Endothelial cell of umbilical vein (primary cell): ENCODE results near the gene TMC2. TPM values are rescaled to one million over a fixed set of nuclear protein-coding genes. Genes with fewer than 3 reads are reported as not detected.

ENCODE experiments used
- BruUV-seq: library from RNA; stranded (reverse); fragments of 400-500 nt; replicated peaks from 2 replicates; lab custom pipeline; 2021; lab: Mats Ljungman, UMichigan
- CTCF ChIA-PET: fragments of 300-600, 350-600 bp; sonication (Branson Sonifier 250); formaldehyde crosslinking; loops from one replicate; lab custom pipeline; 2021; ENCODE audit warnings: antibody characterized with exemption, inconsistent platforms; lab: Charles Lee
- POLR2A ChIA-PET: fragments of 300-600, 350-600 bp; sonication (Branson Sonifier 250); formaldehyde crosslinking; loops from one replicate; lab custom pipeline; 2021; ENCODE audit warnings: antibody characterized with exemption, inconsistent platforms; lab: Charles Lee
- DNase-seq: peaks from one replicate; pipeline ENCODE4 v3.0.0-alpha.2; 2011; ENCODE audit warnings: low read depth, low spot score
- FAIRE-seq: peaks from 2 replicates; lab custom pipeline; 2011; peaks lifted over from hg19 to GRCh38; lab: Jason Lieb, UNC
- H2AFZ ChIP-seq: 2 replicates; pipeline ENCODE4 v1.6.0; 2012; ENCODE audit warnings: low read depth, low read length, control low read depth, inconsistent platforms
- H3K27ac ChIP-seq: 2 replicates; pipeline ENCODE4 v1.5.1; 2011; ENCODE audit warnings: low read depth, mild to moderate bottlenecking, control low read depth, low read length, moderate library complexity; ENCODE audit not compliant: insufficient read depth
- H3K27me3 ChIP-seq, 2 experiments: 2 replicates each; pipeline versions ENCODE4 v1.6.0 to v1.6.1; 2011; ENCODE audit warnings: low read length in 2 of 2, mixed read lengths in 1 of 2; ENCODE audit not compliant: control insufficient read depth in 2 of 2, insufficient read depth in 2 of 2
- H3K36me3 ChIP-seq, 2 experiments: 2 replicates in 1 of 2; 3 replicates in 1 of 2; pipeline ENCODE4 v1.5.1; 2011; ENCODE audit warnings: low read length in 2 of 2, mild to moderate bottlenecking in 1 of 2, moderate library complexity in 1 of 2; ENCODE audit not compliant: control insufficient read depth in 2 of 2, insufficient read depth in 2 of 2; ENCODE audit errors: extremely low read depth in 1 of 2
- H3K4me1 ChIP-seq: 3 replicates; pipeline ENCODE4 v1.5.1; 2011; ENCODE audit warnings: mild to moderate bottlenecking, low read length; ENCODE audit not compliant: control insufficient read depth, insufficient read depth; ENCODE audit errors: extremely low read depth
- H3K4me2 ChIP-seq: 2 replicates; pipeline ENCODE4 v1.6.1; 2011; ENCODE audit warnings: low read length, control low read depth, mixed read lengths; ENCODE audit not compliant: insufficient read depth
- H3K4me3 ChIP-seq, 3 experiments: fragments of 200-600 bp in 1 of 3; sonication (generic), shearing (Covaris generic) in 1 of 3; replicated peaks in 1 of 3; 2 replicates each; pipeline ENCODE4 v1.5.1; 2011 to 2016; ENCODE audit warnings: control low read depth in 3 of 3, low read length in 3 of 3, mild to moderate bottlenecking in 2 of 3, inconsistent platforms in 1 of 3, low read depth in 1 of 3, moderate library complexity in 1 of 3; ENCODE audit not compliant: insufficient read depth in 1 of 3
- H3K79me2 ChIP-seq: 2 replicates; pipeline ENCODE4 v1.6.0; 2012; ENCODE audit warnings: low read length, inconsistent platforms; ENCODE audit not compliant: control insufficient read depth, insufficient read depth
- H3K9ac ChIP-seq: replicated peaks from 2 replicates; pipeline ENCODE3; 2011; ENCODE audit warnings: low read length, control low read depth; ENCODE audit not compliant: insufficient read depth; ENCODE audit errors: extremely low read depth
- H3K9me1 ChIP-seq: replicated peaks from 3 replicates; pipeline ENCODE4 v1.6.0; 2011; ENCODE audit warnings: mild to moderate bottlenecking, low read length; ENCODE audit not compliant: control insufficient read depth, insufficient read depth; ENCODE audit errors: extremely low read depth
- H3K9me3 ChIP-seq: replicated peaks from 2 replicates; pipeline ENCODE4 v1.5.1; 2012; ENCODE audit warnings: low read length, inconsistent platforms; ENCODE audit not compliant: control insufficient read depth, insufficient read depth
- H4K20me1 ChIP-seq: replicated peaks from 2 replicates; pipeline ENCODE3; 2011; ENCODE audit warnings: mild to moderate bottlenecking, low read length; ENCODE audit not compliant: control insufficient read depth, insufficient read depth; ENCODE audit errors: extremely low read depth
- CTCF ChIP-seq, 2 donors: IDR thresholded peaks; 1 replicate in 1 of 2; 2 replicates in 1 of 2; pipeline ENCODE4 v1.5.1; 2011; ENCODE audit warnings: low read length in 2 of 2, mild to moderate bottlenecking in 2 of 2, moderate library complexity in 2 of 2, control low read depth in 1 of 2, inconsistent platforms in 1 of 2, low read depth in 1 of 2; ENCODE audit not compliant: insufficient read depth in 1 of 2; ENCODE audit errors: extremely low read depth in 1 of 2
- EZH2 ChIP-seq: IDR thresholded peaks from 2 replicates; pipeline ENCODE4 v1.6.1; 2012; ENCODE audit warnings: borderline replicate concordance, low read depth, mild to moderate bottlenecking, moderate library complexity, low read length, inconsistent platforms; ENCODE audit not compliant: severe bottlenecking
- FOS ChIP-seq: IDR thresholded peaks from 2 replicates; pipeline ENCODE4 v1.6.1; 2011; ENCODE audit warnings: mild to moderate bottlenecking, low read length, moderate library complexity, borderline replicate concordance; ENCODE audit not compliant: insufficient read depth
- GATA2 ChIP-seq: IDR thresholded peaks from 2 replicates; pipeline ENCODE4 v1.7.0; 2011; ENCODE audit warnings: low read depth, mild to moderate bottlenecking, moderate library complexity, mixed read lengths, low read length; ENCODE audit not compliant: insufficient read length, insufficient read depth
- JUN ChIP-seq: IDR thresholded peaks from 2 replicates; pipeline ENCODE4 v1.6.1; 2011; ENCODE audit warnings: borderline replicate concordance, low read depth; ENCODE audit not compliant: insufficient read length, insufficient read depth
- MAX ChIP-seq: IDR thresholded peaks from 2 replicates; pipeline ENCODE4 v1.6.1; 2011; ENCODE audit not compliant: insufficient read depth, insufficient read length
- MYC ChIP-seq: IDR thresholded peaks from one replicate; pipeline ENCODE4 v1.6.1; 2011; ENCODE audit warnings: mild to moderate bottlenecking, low read depth, low read length
- POLR2A ChIP-seq: IDR thresholded peaks from 2 replicates; pipeline ENCODE4 v1.6.1; 2012; ENCODE audit warnings: low read depth, mild to moderate bottlenecking, control low read depth, low read length
- POLR2AphosphoS5 ChIP-seq: IDR thresholded peaks from 2 replicates; pipeline ENCODE4 v1.6.1; 2012; ENCODE audit warnings: low read depth, mild to moderate bottlenecking, control low read depth, low read length, moderate library complexity; ENCODE audit not compliant: insufficient read depth
- dilution Hi-C: fragments of 300-500 bp; cut with MboI; formaldehyde crosslinking; loops from one replicate; pipeline ENCODE4 v1.15.0; 2019; ENCODE audit warnings: low sequenced_read_pairs; ENCODE audit not compliant: extremely low pct_ligation_motif_present
- intact Hi-C: fragments of 100-400 bp; cut with micrococcal nuclease; formaldehyde crosslinking; loops from one replicate; pipeline ENCODE4 v1.10.0; 2022
- polyA plus RNA-seq, 4 experiments: library from polyadenylated mRNA; depleted of rRNA in 3 of 4; stranded (reverse) in 3 of 4; unstranded in 1 of 4; fragments of >200 nt; gene quantifications; 2 replicates each; pipeline versions ENCODE4 v1.2.1 to v1.2.3, GENCODE V29; 2011 to 2012; ENCODE audit warnings: missing spikeins in 1 of 4
- total RNA-seq: library from RNA; stranded (reverse); gene quantifications from 2 replicates; pipeline ENCODE4 v1.2.3, GENCODE V29; 2021

Gene TMC2
- total and polyA plus RNA-seq, 2 donors (not counting 3 experiments of a cell fraction or from before 2014, with no cell fraction given) = not detected

- CTCF ChIA-PET = no interaction called here
Observed at GRCh38 chr20:2619337-2619736, 83.0 kb downstream of the TMC2 start.

More at GRCh38 chr20:2619337-2619736, 83.0 kb downstream of the TMC2 start:
- intact Hi-C loops (no loop called here), dilution Hi-C loops (no loop called here)
- H4K20me1 ChIP-seq = no peaks in the 10 kb centered on the region
- no peak overlapping the region for H3K4me2 ChIP-seq
- DNase-seq (no peak), FAIRE-seq (no peak)
- no peak for TF ChIP-seq JUN
- TF ChIP-seq CTCF (IDR thresholded peaks at IDR 0.05; ENCODE audit: extremely low read depth in 1 of 2, insufficient read depth in 1 of 2, low read depth in 1 of 2, low read length in 2 of 2) = no peak
- TF ChIP-seq FOS = no peak
- no peak for TF ChIP-seq POLR2AphosphoS5
- no peak for TF ChIP-seq GATA2
- no peak for TF ChIP-seq EZH2
- no peak for TF ChIP-seq MYC
- TF ChIP-seq MAX = no peak
- no peak for TF ChIP-seq POLR2A
- no peaks in the 10 kb centered on the region for H3K9me1 ChIP-seq
- no TSS peak for BruUV-seq
- H3K9me3 ChIP-seq = no peaks in the 10 kb centered on the region
- no peaks in the 10 kb centered on the region for H3K36me3 ChIP-seq
- H3K27me3 ChIP-seq = peaks cover 0 to 3% of the 10 kb centered on the region in 2 experiments
- H3K4me3 ChIP-seq = no peak overlapping the region
- no peaks in the 10 kb centered on the region for H3K79me2 ChIP-seq
- H3K27ac ChIP-seq = no peak overlapping the region
- H3K9ac ChIP-seq = no peak overlapping the region
- H3K4me1 ChIP-seq = no peaks in the 10 kb centered on the region
- POLR2A ChIA-PET = no interaction called here
- H2AFZ ChIP-seq = no peak overlapping the region
